Measurements from ENCODE around the gene GAD1. TPM values are rescaled to one million over a fixed set of nuclear protein-coding genes. Genes with fewer than 3 reads are reported as not detected.

The GAD1 gene
- total and polyA plus RNA-seq, 2 donors from 2014 or later: 1.1 to 4.1 TPM

DNA sequence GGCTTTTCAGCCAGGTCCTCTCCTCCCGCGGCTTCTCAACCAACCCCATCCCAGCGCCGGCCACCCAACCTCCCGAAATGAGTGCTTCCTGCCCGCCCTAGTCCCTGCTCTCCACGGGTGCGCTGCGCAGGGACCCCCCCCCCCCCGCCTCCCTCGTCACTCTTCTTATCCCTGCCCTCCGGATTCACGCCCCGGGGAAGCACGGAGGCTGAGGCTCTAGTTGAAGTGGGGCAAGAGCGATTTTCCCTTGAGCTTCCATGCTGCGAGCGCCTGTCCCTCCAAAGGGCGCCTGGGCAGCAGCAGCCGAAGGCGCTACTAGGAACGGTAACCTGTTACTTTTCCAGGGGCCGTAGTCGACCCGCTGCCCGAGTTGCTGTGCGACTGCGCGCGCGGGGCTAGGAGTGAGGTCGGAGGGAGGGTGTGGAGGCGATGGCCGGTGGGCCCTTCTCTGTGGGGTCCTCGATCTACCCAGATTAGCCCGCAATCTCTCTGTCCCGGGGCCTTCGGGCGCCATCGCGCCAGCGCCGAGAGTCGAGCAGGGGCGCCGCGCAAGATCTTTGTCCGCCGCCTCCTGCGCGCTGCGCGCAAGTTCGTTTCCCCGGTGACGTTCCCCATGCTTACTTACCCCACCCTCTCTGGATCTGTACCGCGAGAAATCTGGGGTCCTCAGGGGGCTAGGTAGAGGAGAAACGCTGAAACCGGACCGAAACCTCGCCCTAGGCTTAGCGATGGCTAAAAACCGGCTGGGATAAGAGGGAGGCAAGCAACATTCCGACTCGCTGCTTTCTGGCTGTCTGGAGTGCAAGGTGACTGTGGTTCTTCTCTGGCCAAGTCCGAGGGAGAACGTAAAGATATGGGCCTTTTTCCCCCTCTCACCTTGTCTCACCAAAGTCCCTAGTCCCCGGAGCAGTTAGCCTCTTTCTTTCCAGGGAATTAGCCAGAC lies 677 bp downstream of the GAD1 start:
- intact Hi-C loops (cut with DNase I): no loop called here
- DNase-seq (peak in 2 of 5 donors; percentile 45 to 56), FAIRE-seq (no peak)
- TF ChIP-seq, protein P1, sequence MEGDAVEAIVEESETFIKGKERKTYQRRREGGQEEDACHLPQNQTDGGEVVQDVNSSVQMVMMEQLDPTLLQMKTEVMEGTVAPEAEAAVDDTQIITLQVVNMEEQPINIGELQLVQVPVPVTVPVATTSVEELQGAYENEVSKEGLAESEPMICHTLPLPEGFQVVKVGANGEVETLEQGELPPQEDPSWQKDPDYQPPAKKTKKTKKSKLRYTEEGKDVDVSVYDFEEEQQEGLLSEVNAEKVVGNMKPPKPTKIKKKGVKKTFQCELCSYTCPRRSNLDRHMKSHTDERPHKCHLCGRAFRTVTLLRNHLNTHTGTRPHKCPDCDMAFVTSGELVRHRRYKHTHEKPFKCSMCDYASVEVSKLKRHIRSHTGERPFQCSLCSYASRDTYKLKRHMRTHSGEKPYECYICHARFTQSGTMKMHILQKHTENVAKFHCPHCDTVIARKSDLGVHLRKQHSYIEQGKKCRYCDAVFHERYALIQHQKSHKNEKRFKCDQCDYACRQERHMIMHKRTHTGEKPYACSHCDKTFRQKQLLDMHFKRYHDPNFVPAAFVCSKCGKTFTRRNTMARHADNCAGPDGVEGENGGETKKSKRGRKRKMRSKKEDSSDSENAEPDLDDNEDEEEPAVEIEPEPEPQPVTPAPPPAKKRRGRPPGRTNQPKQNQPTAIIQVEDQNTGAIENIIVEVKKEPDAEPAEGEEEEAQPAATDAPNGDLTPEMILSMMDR (IDR thresholded peaks at IDR 0.05; ENCODE audit: borderline replicate concordance, extremely low read depth, insufficient read depth): no peak
- peak overlapping the region in 2 of 3 donors; percentile 46 to 57 for H3K9ac ChIP-seq (ENCODE audit: low read length in 3 of 3)
- peaks cover 3 to 18% (median 15%) of the 10 kb centered on the region in 3 donors for H3K4me1 ChIP-seq (ENCODE audit: control insufficient read depth in 2 of 3, insufficient read depth in 2 of 3, low read depth in 1 of 3, low read length in 3 of 3)
- peak overlapping the region; percentile 15 to 63 for H3K27ac ChIP-seq (ENCODE audit: low read depth in 2 of 2, low read length in 2 of 2)
- no peaks in the 10 kb centered on the region for H3K9me3 ChIP-seq (ENCODE audit: control insufficient read depth in 2 of 3, insufficient read depth in 1 of 3, low read length in 3 of 3)
- H3K27me3 ChIP-seq (ENCODE audit: control insufficient read depth, insufficient read depth, low read length): peaks cover 68% of the 10 kb centered on the region
- no peaks in the 10 kb centered on the region for H3K36me3 ChIP-seq (ENCODE audit: control insufficient read depth in 2 of 3, insufficient read depth in 3 of 3, low read length in 3 of 3)
- H3K4me3 ChIP-seq (ENCODE audit: low read length in 3 of 3): peak overlapping the region; percentile 34 to 69 (median 67)

DNA sequence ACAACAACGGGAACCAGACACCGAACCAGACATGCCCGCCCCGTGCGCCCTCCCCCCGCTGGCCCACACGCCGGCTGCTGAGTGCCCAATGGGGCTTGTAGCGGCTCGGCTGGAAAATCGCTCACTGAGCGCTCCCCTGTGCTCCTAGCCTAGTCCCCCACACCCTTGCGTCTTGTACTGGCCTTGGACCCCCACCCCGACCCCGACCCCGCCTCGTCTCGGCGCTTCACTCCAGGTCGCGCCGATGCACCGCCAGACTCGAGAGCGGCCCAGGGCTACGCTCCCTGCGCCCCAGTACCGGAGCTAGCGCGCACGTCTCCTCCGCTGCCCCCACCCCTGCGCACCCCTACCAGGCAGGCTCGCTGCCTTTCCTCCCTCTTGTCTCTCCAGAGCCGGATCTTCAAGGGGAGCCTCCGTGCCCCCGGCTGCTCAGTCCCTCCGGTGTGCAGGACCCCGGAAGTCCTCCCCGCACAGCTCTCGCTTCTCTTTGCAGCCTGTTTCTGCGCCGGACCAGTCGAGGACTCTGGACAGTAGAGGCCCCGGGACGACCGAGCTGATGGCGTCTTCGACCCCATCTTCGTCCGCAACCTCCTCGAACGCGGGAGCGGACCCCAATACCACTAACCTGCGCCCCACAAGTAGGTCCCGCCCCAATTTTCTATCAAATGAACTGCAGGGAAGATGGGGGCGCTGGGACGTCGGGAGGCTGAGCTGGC lies 1.5 kb downstream of the GAD1 start:
- FAIRE-seq: no peak
- Histone ChIP-seq H3K27me3 (ENCODE audit: control insufficient read depth, insufficient read depth, low read length) (peaks cover 71% of the 10 kb centered on the region), H3K4me1 (ENCODE audit: control insufficient read depth in 2 of 3, insufficient read depth in 2 of 3, low read depth in 1 of 3, low read length in 3 of 3) (peaks cover 3 to 21% (median 12%) of the 10 kb centered on the region in 3 donors), H3K27ac (ENCODE audit: low read depth in 2 of 2, low read length in 2 of 2) (no peak overlapping the region), H3K4me3 (ENCODE audit: low read length in 3 of 3) (peak overlapping the region in 2 of 3 donors; percentile 67 to 69), H3K36me3 (ENCODE audit: control insufficient read depth in 2 of 3, insufficient read depth in 3 of 3, low read length in 3 of 3) (no peaks in the 10 kb centered on the region), H3K9me3 (ENCODE audit: control insufficient read depth in 2 of 3, insufficient read depth in 1 of 3, low read length in 3 of 3) (no peaks in the 10 kb centered on the region), H3K9ac (ENCODE audit: low read length in 3 of 3) (peak overlapping the region in 1 of 3 donors; percentile 46)
- intact Hi-C loops (cut with DNase I): no loop called here
- DNase-seq: peak in 2 of 5 donors; percentile 22 to 58
- TF ChIP-seq, protein P1 (IDR thresholded peaks at IDR 0.05; ENCODE audit: borderline replicate concordance, extremely low read depth, insufficient read depth): no peak

DNA sequence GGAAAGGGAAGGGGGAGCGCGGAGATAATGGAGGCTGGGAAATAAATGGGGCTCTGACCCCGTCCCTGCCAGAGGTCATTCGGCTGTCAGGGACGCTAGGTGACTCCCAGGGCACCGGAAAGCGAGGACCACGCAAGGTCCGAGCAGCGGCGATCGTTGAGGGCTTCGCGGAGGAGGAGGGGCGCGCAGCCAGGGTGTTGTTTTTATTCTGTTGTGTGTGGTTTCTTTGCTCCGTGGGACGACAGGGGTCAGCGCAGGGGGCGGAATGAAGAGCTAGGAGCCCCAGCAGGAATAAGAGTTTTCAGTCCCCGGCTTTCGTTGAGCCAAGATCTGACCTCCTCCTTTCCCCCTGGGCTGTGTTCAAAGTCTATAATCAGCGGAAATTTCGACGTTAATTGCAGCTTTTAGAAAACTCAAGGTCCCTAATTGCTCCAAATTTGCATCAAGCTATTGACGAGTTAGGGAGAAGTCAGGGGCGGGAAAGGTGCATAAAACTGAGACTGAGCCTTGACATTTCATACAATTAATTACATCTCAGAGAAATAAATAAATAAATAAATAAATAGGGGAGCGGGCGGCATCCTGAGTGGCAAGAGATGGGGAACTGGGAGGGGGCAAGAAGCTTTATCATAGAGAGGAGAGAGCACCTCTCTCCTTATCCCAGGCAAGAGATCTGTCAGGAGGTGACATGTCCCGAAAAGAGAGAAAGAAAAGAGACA lies 2.2 kb downstream of the GAD1 start:
- FAIRE-seq: no peak
- H3K36me3 ChIP-seq (ENCODE audit: control insufficient read depth in 2 of 3, insufficient read depth in 3 of 3, low read length in 3 of 3): no peaks in the 10 kb centered on the region
- DNase-seq: peak in 1 of 5 donors; percentile 43
- TF ChIP-seq, protein P1 (IDR thresholded peaks at IDR 0.05; ENCODE audit: borderline replicate concordance, extremely low read depth, insufficient read depth): no peak
- no peak overlapping the region for H3K9ac ChIP-seq (ENCODE audit: low read length in 3 of 3)
- peak overlapping the region in 1 of 3 donors; percentile 67 for H3K4me3 ChIP-seq (ENCODE audit: low read length in 3 of 3)
- H3K27ac ChIP-seq (ENCODE audit: low read depth in 2 of 2, low read length in 2 of 2): no peak overlapping the region
- intact Hi-C loops (cut with DNase I): no loop called here
- H3K4me1 ChIP-seq (ENCODE audit: control insufficient read depth in 2 of 3, insufficient read depth in 2 of 3, low read depth in 1 of 3, low read length in 3 of 3): peaks cover 3 to 25% (median 6%) of the 10 kb centered on the region in 3 donors
- H3K9me3 ChIP-seq (ENCODE audit: control insufficient read depth in 2 of 3, insufficient read depth in 1 of 3, low read length in 3 of 3): no peaks in the 10 kb centered on the region
- peaks cover 68% of the 10 kb centered on the region for H3K27me3 ChIP-seq (ENCODE audit: control insufficient read depth, insufficient read depth, low read length)
